K562 (cell line): ENCODE data around the gene SKIC8.

Experiments used
- CHD2 ChIP-seq: IDR thresholded peaks from 2 replicates; pipeline ENCODE4 v1.6.1; 2011; ENCODE audit warnings: low read depth, low read length
- ESRRA ChIP-seq: fragments of 450-650 bp; IDR thresholded peaks from 2 replicates; pipeline ENCODE4 v1.6.1; 2014; ENCODE audit warnings: low read depth, mild to moderate bottlenecking, moderate library complexity, borderline replicate concordance
- POLR2A ChIP-seq: fragments of 450-650 bp; conservative IDR thresholded peaks from 2 replicates; pipeline ENCODE4 v1.6.1; 2016
- ZNF232 ChIP-seq: sonication (generic); formaldehyde crosslinking; IDR thresholded peaks from 2 replicates; pipeline ENCODE4 v1.8.0; 2022; ENCODE audit warnings: mild to moderate bottlenecking, missing genetic modification reagents
- ZNF239 ChIP-seq: fragments of 250-450 bp; sonication (Bioruptor Pico); IDR thresholded peaks from 2 replicates; pipeline ENCODE4 v1.4.0; 2020; ENCODE audit warnings: mild to moderate bottlenecking
- TF ChIP-seq, protein P1 (sequence below), 3 experiments: IDR thresholded peaks in 2 of 3; conservative IDR thresholded peaks in 1 of 3; 2 replicates each; pipeline ENCODE4 v1.5.1; 2011 to 2012; ENCODE audit warnings: low read length in 3 of 3, mild to moderate bottlenecking in 3 of 3, control low read depth in 2 of 3, improper control_type of control experiment in 1 of 3, inconsistent platforms in 1 of 3, low read depth in 1 of 3, mixed read lengths in 1 of 3, moderate library complexity in 1 of 3; ENCODE audit not compliant: insufficient read depth in 2 of 3
- TF ChIP-seq, protein P2 (sequence below): sonication (generic); formaldehyde crosslinking; IDR thresholded peaks from 2 replicates; pipeline ENCODE4 v1.9.0; 2022; ENCODE audit warnings: mild to moderate bottlenecking, missing genetic modification reagents
- TF ChIP-seq, protein P3 (sequence below): fragments of 250-450 bp; sonication (Bioruptor Pico); IDR thresholded peaks from 2 replicates; pipeline ENCODE4 v1.5.0; 2021; ENCODE audit warnings: mild to moderate bottlenecking, borderline replicate concordance

DNA sequence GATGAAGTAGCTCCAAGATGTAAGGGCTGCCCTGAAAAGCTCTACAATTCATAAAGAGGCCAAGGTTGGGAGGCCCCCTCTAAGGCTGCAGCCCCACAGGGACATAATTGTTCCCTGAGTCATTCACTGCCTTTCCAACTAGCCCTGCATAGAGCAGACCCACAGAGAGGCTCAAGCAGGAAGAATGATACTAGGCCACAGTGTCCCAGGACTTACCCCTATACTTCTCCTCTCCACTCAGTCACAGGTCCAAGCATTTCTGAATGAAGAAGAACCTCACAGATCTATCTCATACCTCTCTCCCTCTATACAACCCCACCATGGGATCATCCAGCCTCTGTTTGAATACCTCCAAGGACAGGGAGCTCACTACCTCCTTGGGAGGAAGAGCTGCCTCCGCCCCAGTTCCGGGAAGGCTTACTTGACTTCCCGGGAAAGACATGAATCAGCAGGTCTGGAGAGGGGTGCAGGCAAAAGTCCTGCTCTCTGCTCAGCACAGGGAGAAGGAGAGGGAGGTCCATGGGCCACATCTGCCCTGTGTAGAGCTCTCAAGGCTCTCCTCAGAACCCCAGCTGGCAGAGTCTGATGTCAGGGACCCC is 6.9 kb upstream of the SKIC8 start:
- TF ChIP-seq, protein P1, sequence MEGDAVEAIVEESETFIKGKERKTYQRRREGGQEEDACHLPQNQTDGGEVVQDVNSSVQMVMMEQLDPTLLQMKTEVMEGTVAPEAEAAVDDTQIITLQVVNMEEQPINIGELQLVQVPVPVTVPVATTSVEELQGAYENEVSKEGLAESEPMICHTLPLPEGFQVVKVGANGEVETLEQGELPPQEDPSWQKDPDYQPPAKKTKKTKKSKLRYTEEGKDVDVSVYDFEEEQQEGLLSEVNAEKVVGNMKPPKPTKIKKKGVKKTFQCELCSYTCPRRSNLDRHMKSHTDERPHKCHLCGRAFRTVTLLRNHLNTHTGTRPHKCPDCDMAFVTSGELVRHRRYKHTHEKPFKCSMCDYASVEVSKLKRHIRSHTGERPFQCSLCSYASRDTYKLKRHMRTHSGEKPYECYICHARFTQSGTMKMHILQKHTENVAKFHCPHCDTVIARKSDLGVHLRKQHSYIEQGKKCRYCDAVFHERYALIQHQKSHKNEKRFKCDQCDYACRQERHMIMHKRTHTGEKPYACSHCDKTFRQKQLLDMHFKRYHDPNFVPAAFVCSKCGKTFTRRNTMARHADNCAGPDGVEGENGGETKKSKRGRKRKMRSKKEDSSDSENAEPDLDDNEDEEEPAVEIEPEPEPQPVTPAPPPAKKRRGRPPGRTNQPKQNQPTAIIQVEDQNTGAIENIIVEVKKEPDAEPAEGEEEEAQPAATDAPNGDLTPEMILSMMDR (IDR thresholded peaks at IDR 0.05 in 2 of 3, conservative IDR thresholded peaks at IDR 0.05 in 1 of 3; ENCODE audit: insufficient read depth in 2 of 3, low read depth in 1 of 3, low read length in 3 of 3): no peak
- no peak for TF ChIP-seq CHD2
- peak; percentile 58 for TF ChIP-seq POLR2A
- TF ChIP-seq ESRRA: no peak
- no peak for TF ChIP-seq ZNF232
- TF ChIP-seq, protein P2, sequence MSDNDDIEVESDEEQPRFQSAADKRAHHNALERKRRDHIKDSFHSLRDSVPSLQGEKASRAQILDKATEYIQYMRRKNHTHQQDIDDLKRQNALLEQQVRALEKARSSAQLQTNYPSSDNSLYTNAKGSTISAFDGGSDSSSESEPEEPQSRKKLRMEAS (CRISPR knock-in tag): no peak
- TF ChIP-seq, protein P3, sequence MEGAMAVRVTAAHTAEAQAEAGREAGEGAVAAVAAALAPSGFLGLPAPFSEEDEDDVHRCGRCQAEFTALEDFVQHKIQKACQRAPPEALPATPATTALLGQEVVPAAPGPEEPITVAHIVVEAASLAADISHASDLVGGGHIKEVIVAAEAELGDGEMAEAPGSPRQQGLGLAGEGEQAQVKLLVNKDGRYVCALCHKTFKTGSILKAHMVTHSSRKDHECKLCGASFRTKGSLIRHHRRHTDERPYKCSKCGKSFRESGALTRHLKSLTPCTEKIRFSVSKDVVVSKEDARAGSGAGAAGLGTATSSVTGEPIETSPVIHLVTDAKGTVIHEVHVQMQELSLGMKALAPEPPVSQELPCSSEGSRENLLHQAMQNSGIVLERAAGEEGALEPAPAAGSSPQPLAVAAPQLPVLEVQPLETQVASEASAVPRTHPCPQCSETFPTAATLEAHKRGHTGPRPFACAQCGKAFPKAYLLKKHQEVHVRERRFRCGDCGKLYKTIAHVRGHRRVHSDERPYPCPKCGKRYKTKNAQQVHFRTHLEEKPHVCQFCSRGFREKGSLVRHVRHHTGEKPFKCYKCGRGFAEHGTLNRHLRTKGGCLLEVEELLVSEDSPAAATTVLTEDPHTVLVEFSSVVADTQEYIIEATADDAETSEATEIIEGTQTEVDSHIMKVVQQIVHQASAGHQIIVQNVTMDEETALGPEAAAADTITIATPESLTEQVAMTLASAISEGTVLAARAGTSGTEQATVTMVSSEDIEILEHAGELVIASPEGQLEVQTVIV (CRISPR knock-in tag): no peak
- no peak for TF ChIP-seq ZNF239 (CRISPR knock-in tag)
